Upper lobe of left lung (tissue), 4 donors: Measurements from ENCODE around the gene EDNRB.

Experiments used
- CTCF ChIP-seq, 6 experiments: fragments of 450-650 bp in 4 of 6; fragments of 200-600 bp in 2 of 6; sonication (generic) in 2 of 6; IDR thresholded peaks; one replicate each; pipeline ENCODE4 v1.5.1; 2016 to 2019; ENCODE audit warnings: antibody characterized with exemption in 6 of 6
- EP300 ChIP-seq, 4 donors: sonication (generic); formaldehyde crosslinking; IDR thresholded peaks; one replicate each; pipeline ENCODE4 v1.5.1; 2017; ENCODE audit warnings: antibody characterized with exemption in 4 of 4, control low read depth in 2 of 4
- POLR2A ChIP-seq, 4 donors: fragments of 450-650 bp; IDR thresholded peaks; one replicate each; pipeline ENCODE4 v1.5.1; 2016 to 2017; ENCODE audit warnings: antibody characterized with exemption in 4 of 4, mild to moderate bottlenecking in 2 of 4

- TF ChIP-seq POLR2A (IDR thresholded peaks at IDR 0.05) (no peak), EP300 (IDR thresholded peaks at IDR 0.05) (no peak), CTCF (IDR thresholded peaks at IDR 0.05) (no peak)
These were observed 752 bp upstream of the EDNRB start for GRCh38 chr13:77919246-77919920.
